Tibial nerve (tissue), 4 donors: Measurements from ENCODE around the gene DACH2. TPM values are rescaled to one million over a fixed set of nuclear protein-coding genes. Genes with fewer than 3 reads are reported as not detected.
A peak's percentile ranks its signal among the peaks of the same experiment; 100 is the strongest.

Experiments
- DNase-seq, 2 donors: peaks; one replicate each; pipeline ENCODE4 v3.0.0-alpha.2; 2019; ENCODE audit warnings: low spot score in 2 of 2
- H3K27ac ChIP-seq, 4 donors: fragments of 200-600 bp; sonication (generic) in 3 of 4; one replicate each; pipeline ENCODE4 v1.5.1; 2017 to 2019; ENCODE audit warnings: mild to moderate bottlenecking in 1 of 4
- H3K27me3 ChIP-seq, 2 donors: fragments of 200-600 bp; sonication (generic) in 1 of 2; one replicate each; pipeline versions ENCODE4 v1.5.1 to v1.6.0; 2017 to 2019
- H3K36me3 ChIP-seq, 3 donors: fragments of 200-600 bp; sonication (generic); one replicate each; pipeline ENCODE4 v1.5.1; 2018 to 2019
- H3K4me1 ChIP-seq, 4 donors: fragments of 200-600 bp; sonication (generic) in 3 of 4; one replicate each; pipeline ENCODE4 v1.5.1; 2017 to 2019
- H3K4me3 ChIP-seq, 4 donors: fragments of 200-600 bp; sonication (generic) in 3 of 4; one replicate each; pipeline ENCODE4 v1.5.1; 2017 to 2019; ENCODE audit warnings: mild to moderate bottlenecking in 1 of 4, moderate library complexity in 1 of 4
- H3K9me3 ChIP-seq, 4 donors: fragments of 200-600 bp; sonication (generic) in 3 of 4; one replicate each; pipeline ENCODE4 v1.5.1; 2017 to 2019
- CTCF ChIP-seq, 5 experiments: fragments of 200-600 bp in 3 of 5; fragments of 450-650 bp in 2 of 5; sonication (generic) in 3 of 5; IDR thresholded peaks; one replicate each; pipeline ENCODE4 v1.5.1; 2016 to 2019; ENCODE audit warnings: antibody characterized with exemption in 5 of 5, mild to moderate bottlenecking in 3 of 5, moderate library complexity in 2 of 5
- EP300 ChIP-seq, 2 donors: sonication (generic); formaldehyde crosslinking; IDR thresholded peaks; one replicate each; pipeline ENCODE4 v1.6.1; 2017; ENCODE audit warnings: antibody characterized with exemption in 2 of 2, mild to moderate bottlenecking in 1 of 2
- POLR2A ChIP-seq, 2 donors: fragments of 450-650 bp; IDR thresholded peaks; one replicate each; pipeline ENCODE4 v1.6.1; 2017; ENCODE audit warnings: antibody characterized with exemption in 2 of 2, mild to moderate bottlenecking in 2 of 2, moderate library complexity in 2 of 2
- WGBS, 2 donors: methylation state at CpG; one replicate each; pipeline ENCODE4 v1.1.5; 2018; 5-methylcytosine and 5-hydroxymethylcytosine counted together
- total RNA-seq, 4 donors: library from RNA; depleted of rRNA; stranded (reverse); fragments of >200 nt; gene quantifications; one replicate each; pipeline ENCODE4 v1.1.0, GENCODE V29; 2016

The DACH2 gene
- total RNA-seq, 4 donors from 2014 or later: 0.21 to 0.90 (median 0.44) TPM; not detected in 1

GRCh38 chrX:86805241-86805640, 657.0 kb downstream of the DACH2 start:
- DNase-seq: no peak
- 69 to 73% methylated on average over 2 of the region's 2 CpGs for WGBS, 2 donors

DNA sequence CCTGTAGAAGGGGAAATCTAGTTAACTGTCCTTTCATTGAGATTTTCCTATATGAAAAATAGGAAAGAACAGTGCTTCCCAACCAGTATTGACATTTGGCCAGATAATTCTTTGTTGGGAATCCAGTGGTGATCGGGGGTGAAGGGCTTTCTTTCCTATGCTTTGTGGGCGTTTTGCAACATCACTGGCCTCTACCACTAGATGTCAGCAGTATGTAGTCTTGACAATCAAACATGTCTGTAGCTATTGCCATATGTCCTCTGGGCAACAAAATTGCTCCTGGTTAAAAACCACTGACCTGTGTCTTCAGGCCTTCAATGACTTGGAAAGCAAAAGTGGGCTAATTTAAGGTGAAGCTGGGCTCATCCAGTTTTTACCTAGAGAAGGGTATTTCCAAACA, 658.5 kb downstream of the DACH2 start:
- Histone ChIP-seq H3K27me3 (no peaks in the 10 kb centered on the region), H3K9me3 (no peaks in the 10 kb centered on the region), H3K27ac (no peak overlapping the region), H3K4me3 (no peak overlapping the region), H3K36me3 (no peaks in the 10 kb centered on the region), H3K4me1 (no peaks in the 10 kb centered on the region)
- TF ChIP-seq POLR2A (IDR thresholded peaks at IDR 0.05) (no peak), CTCF (IDR thresholded peaks at IDR 0.05) (peak in 1 of 5 experiments; percentile 7)
- 36 to 42% methylated on average over 2 of the region's 2 CpGs for WGBS, 2 donors
- no peak for DNase-seq

More at GRCh38 chrX:86805241-86805640, 657.0 kb downstream of the DACH2 start:
- no peak for TF ChIP-seq CTCF (IDR thresholded peaks at IDR 0.05)
- no peak for TF ChIP-seq EP300 (IDR thresholded peaks at IDR 0.05)
- no peak for TF ChIP-seq POLR2A (IDR thresholded peaks at IDR 0.05)
- no peaks in the 10 kb centered on the region for H3K4me1 ChIP-seq
- no peak overlapping the region for H3K4me3 ChIP-seq
- no peaks in the 10 kb centered on the region for H3K36me3 ChIP-seq
- H3K27me3 ChIP-seq: no peaks in the 10 kb centered on the region
- no peaks in the 10 kb centered on the region for H3K9me3 ChIP-seq
- H3K27ac ChIP-seq: no peak overlapping the region

- Histone ChIP-seq H3K36me3 (no peaks in the 10 kb centered on the region), H3K27ac (no peak overlapping the region), H3K4me3 (no peak overlapping the region), H3K27me3 (peaks cover 0 to 4% of the 10 kb centered on the region in 2 donors), H3K9me3 (no peaks in the 10 kb centered on the region), H3K4me1 (no peaks in the 10 kb centered on the region)
- no peak for TF ChIP-seq POLR2A (IDR thresholded peaks at IDR 0.05)
- TF ChIP-seq CTCF (IDR thresholded peaks at IDR 0.05): no peak
- no peak for DNase-seq
- 30 to 43% methylated on average over 2 of the region's 2 CpGs for WGBS, 2 donors
These were observed 661.4 kb downstream of the DACH2 start for GRCh38 chrX:86809651-86810050.

DNA sequence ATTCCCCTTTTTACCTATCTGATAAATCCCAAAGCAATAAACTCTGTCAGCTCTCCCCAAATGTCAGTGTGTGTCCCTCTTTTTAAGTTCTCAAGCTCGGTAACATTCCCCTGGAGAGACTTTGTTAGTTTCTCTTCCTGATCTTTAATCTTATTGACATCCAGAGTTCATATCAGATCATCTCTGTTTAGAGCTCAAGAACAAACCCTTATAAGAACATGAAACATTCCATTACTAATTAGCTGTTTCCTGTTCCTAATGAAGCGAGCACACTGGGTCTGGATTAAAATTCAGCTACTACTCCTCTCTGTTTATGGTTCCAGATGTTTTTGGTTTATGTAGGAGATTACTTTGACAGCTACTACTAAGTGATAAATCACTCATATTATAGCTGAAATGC, 681.5 kb downstream of the DACH2 start:
- Histone ChIP-seq H3K4me3 (no peak overlapping the region), H3K36me3 (no peaks in the 10 kb centered on the region), H3K9me3 (no peaks in the 10 kb centered on the region), H3K27me3 (no peaks in the 10 kb centered on the region), H3K4me1 (no peaks in the 10 kb centered on the region), H3K27ac (no peak overlapping the region)
- 37 to 38% methylated on average over 2 of the region's 2 CpGs for WGBS, 2 donors
- TF ChIP-seq CTCF (IDR thresholded peaks at IDR 0.05): no peak
- TF ChIP-seq EP300 (IDR thresholded peaks at IDR 0.05): no peak
- no peak for TF ChIP-seq POLR2A (IDR thresholded peaks at IDR 0.05)
- DNase-seq: no peak

DNA sequence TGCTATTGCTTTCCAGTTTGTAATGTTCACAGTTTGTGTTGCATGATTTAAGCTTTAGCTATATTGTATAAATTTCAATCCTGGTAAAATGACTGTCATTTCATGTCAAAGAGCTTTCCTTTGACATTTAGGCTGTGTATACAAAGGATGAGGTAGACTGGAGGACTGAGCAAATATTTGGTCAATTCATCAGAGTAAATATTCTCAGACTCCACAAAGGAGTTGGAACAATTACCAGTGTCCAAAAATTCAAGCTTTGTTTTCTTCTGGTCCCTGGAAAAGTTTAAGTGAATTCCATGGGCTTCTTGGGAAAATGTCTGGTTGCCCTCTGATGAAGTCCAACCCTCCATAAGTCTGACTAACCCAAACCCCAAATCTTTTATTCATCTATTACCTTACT, 682.4 kb downstream of the DACH2 start:
- Histone ChIP-seq H3K36me3 (no peaks in the 10 kb centered on the region), H3K27me3 (no peaks in the 10 kb centered on the region), H3K4me3 (no peak overlapping the region), H3K27ac (no peak overlapping the region), H3K9me3 (no peaks in the 10 kb centered on the region), H3K4me1 (no peaks in the 10 kb centered on the region)
- no peak for TF ChIP-seq CTCF (IDR thresholded peaks at IDR 0.05)
- no peak for DNase-seq
